Mesothelial cell of epicardium (in vitro differentiated cells): ENCODE results near the gene TPM2. TPM values are rescaled to one million over a fixed set of nuclear protein-coding genes. Genes with fewer than 3 reads are reported as not detected.

Experiments
- DNase-seq, 2 experiments: peaks; one replicate each; pipeline ENCODE4 v3.0.0; 2021; ENCODE audit warnings: low spot score in 2 of 2; ENCODE audit not compliant: unreplicated experiment in 2 of 2
- H3K27ac Mint-ChIP-seq: 2 replicates; pipeline ENCODE4 v1.8.0; 2021; ENCODE audit warnings: mixed read lengths
- H3K27me3 Mint-ChIP-seq: 2 replicates; pipeline ENCODE4 v1.8.0; 2021; ENCODE audit warnings: low read depth, mixed read lengths
- H3K36me3 Mint-ChIP-seq: 2 replicates; pipeline ENCODE4 v1.8.0; 2021; ENCODE audit warnings: mixed read lengths
- H3K4me1 Mint-ChIP-seq: 2 replicates; pipeline ENCODE4 v1.8.0; 2021; ENCODE audit warnings: mixed read lengths
- H3K4me3 Mint-ChIP-seq: 2 replicates; pipeline ENCODE4 v1.8.0; 2021; ENCODE audit warnings: mild to moderate bottlenecking, moderate library complexity, mixed read lengths
- H3K9me3 Mint-ChIP-seq: 2 replicates; pipeline ENCODE4 v1.8.0; 2021; ENCODE audit warnings: mixed read lengths
- CTCF ChIP-seq: fragments of 200-600 bp; sonication (generic); IDR thresholded peaks from one replicate; pipeline ENCODE4 v1.5.0; 2021; ENCODE audit warnings: antibody characterized with exemption; ENCODE audit not compliant: unreplicated experiment
- total RNA-seq: library from RNA; stranded (reverse); gene quantifications from 3 replicates; pipeline ENCODE4 v1.2.1, GENCODE V29; 2021

Gene TPM2
- total RNA-seq, 1 donor from 2014 or later, result 291 TPM

GRCh38 chr9:35683323-35683722, 6.4 kb downstream of the TPM2 start:
- no peak for DNase-seq
- Mint-ChIP-seq H3K9me3 (no peaks in the 10 kb centered on the region), H3K27ac (no peak overlapping the region), H3K4me1 (peaks cover 20% of the 10 kb centered on the region), H3K36me3 (peaks cover 32% of the 10 kb centered on the region), H3K4me3 (no peak overlapping the region), H3K27me3 (no peaks in the 10 kb centered on the region)
- TF ChIP-seq CTCF, result no peak

- no peaks in the 10 kb centered on the region for H3K9me3 Mint-ChIP-seq
- H3K27me3 Mint-ChIP-seq, result no peaks in the 10 kb centered on the region
- no peak overlapping the region for H3K4me3 Mint-ChIP-seq
- H3K36me3 Mint-ChIP-seq, result peaks cover 32% of the 10 kb centered on the region
- no peak for TF ChIP-seq CTCF
- H3K27ac Mint-ChIP-seq, result peak overlapping the region; percentile 16
- H3K4me1 Mint-ChIP-seq, result peaks cover 16% of the 10 kb centered on the region
- no peak for DNase-seq
Observed at GRCh38 chr9:35682520-35683315, 7.0 kb downstream of the TPM2 start.

GRCh38 chr9:35682051-35682450, 7.7 kb downstream of the TPM2 start:
- no peaks in the 10 kb centered on the region for H3K9me3 Mint-ChIP-seq
- H3K27me3 Mint-ChIP-seq, result no peaks in the 10 kb centered on the region
- no peak overlapping the region for H3K4me3 Mint-ChIP-seq
- peaks cover 28% of the 10 kb centered on the region for H3K36me3 Mint-ChIP-seq
- DNase-seq, result no peak
- no peak overlapping the region for H3K27ac Mint-ChIP-seq
- peaks cover 10% of the 10 kb centered on the region for H3K4me1 Mint-ChIP-seq
- no peak for TF ChIP-seq CTCF

GRCh38 chr9:35681341-35682002, 8.3 kb downstream of the TPM2 start:
- H3K27ac Mint-ChIP-seq, result no peak overlapping the region
- no peak for TF ChIP-seq CTCF
- no peak for DNase-seq
- peaks cover 5% of the 10 kb centered on the region for H3K4me1 Mint-ChIP-seq
- H3K4me3 Mint-ChIP-seq, result no peak overlapping the region
- H3K9me3 Mint-ChIP-seq, result no peaks in the 10 kb centered on the region
- H3K36me3 Mint-ChIP-seq, result peaks cover 28% of the 10 kb centered on the region
- H3K27me3 Mint-ChIP-seq, result no peaks in the 10 kb centered on the region

- H3K27ac Mint-ChIP-seq, result no peak overlapping the region
- no peaks in the 10 kb centered on the region for H3K9me3 Mint-ChIP-seq
- TF ChIP-seq CTCF, result no peak
- H3K4me3 Mint-ChIP-seq, result no peak overlapping the region
- DNase-seq, result no peak
- H3K4me1 Mint-ChIP-seq, result peaks cover 4% of the 10 kb centered on the region
- H3K27me3 Mint-ChIP-seq, result no peaks in the 10 kb centered on the region
- H3K36me3 Mint-ChIP-seq, result peaks cover 23% of the 10 kb centered on the region
Observed at GRCh38 chr9:35680331-35681105, 9.2 kb downstream of the TPM2 start.
